H9 (cell line): ENCODE data around the gene SLC46A3. TPM values are rescaled to one million over a fixed set of nuclear protein-coding genes. Genes with fewer than 3 reads are reported as not detected.

Source experiments
- DNase-seq: peaks from one replicate; pipeline ENCODE4 v3.0.0-alpha.2; 2017
- H2AFZ ChIP-seq: one replicate; pipeline ENCODE4 v1.6.1; 2013; ENCODE audit warnings: mild to moderate bottlenecking, low read length, control low read depth, moderate library complexity
- H2AK5ac ChIP-seq: 2 replicates; pipeline ENCODE4 v1.6.1; 2013; ENCODE audit warnings: low read length, control low read depth, mixed read lengths; ENCODE audit not compliant: insufficient read length
- H2BK120ac ChIP-seq: one replicate; pipeline ENCODE4 v1.6.1; 2013; ENCODE audit warnings: low read depth, mild to moderate bottlenecking, low read length, control low read depth, inconsistent platforms; ENCODE audit not compliant: poor library complexity, severe bottlenecking
- H2BK12ac ChIP-seq: 2 replicates; pipeline ENCODE4 v1.6.1; 2013; ENCODE audit warnings: low read length, control low read depth, mixed read lengths, low read depth; ENCODE audit not compliant: insufficient read length
- H2BK15ac ChIP-seq: 2 replicates; pipeline ENCODE4 v1.6.1; 2013; ENCODE audit warnings: low read depth, low read length, control low read depth
- H2BK20ac ChIP-seq: one replicate; pipeline ENCODE4 v1.6.1; 2013; ENCODE audit warnings: low read depth, mild to moderate bottlenecking, low read length, control low read depth, inconsistent platforms; ENCODE audit not compliant: poor library complexity, severe bottlenecking
- H2BK5ac ChIP-seq: 2 replicates; pipeline ENCODE4 v1.6.1; 2013; ENCODE audit warnings: low read length, control low read depth, mixed read lengths; ENCODE audit not compliant: insufficient read length
- H3K14ac ChIP-seq: 2 replicates; pipeline ENCODE4 v1.6.1; 2013; ENCODE audit warnings: low read length, control low read depth; ENCODE audit not compliant: insufficient read depth
- H3K18ac ChIP-seq: 2 replicates; pipeline ENCODE4 v1.6.1; 2013; ENCODE audit warnings: low read depth, mild to moderate bottlenecking, mixed read lengths, low read length, control low read depth; ENCODE audit not compliant: insufficient read length
- H3K23ac ChIP-seq: 2 replicates; pipeline ENCODE4 v1.6.1; 2013; ENCODE audit warnings: low read length, control low read depth, mixed read lengths, low read depth; ENCODE audit not compliant: insufficient read length
- H3K23me2 ChIP-seq: 2 replicates; pipeline ENCODE4 v1.6.1; 2013; ENCODE audit warnings: low read depth, mild to moderate bottlenecking, mixed read lengths, low read length, control low read depth; ENCODE audit not compliant: insufficient read length, poor library complexity, severe bottlenecking
- H3K27ac ChIP-seq: 2 replicates; pipeline ENCODE4 v1.5.1; 2013; ENCODE audit warnings: low read length, control low read depth, mixed read lengths, low read depth; ENCODE audit not compliant: insufficient read length
- H3K27me3 ChIP-seq: 2 replicates; pipeline ENCODE4 v1.6.1; 2013; ENCODE audit warnings: low read length, control low read depth, inconsistent platforms; ENCODE audit not compliant: insufficient read depth
- H3K4ac ChIP-seq: 2 replicates; pipeline ENCODE4 v1.6.1; 2013; ENCODE audit warnings: low read depth, mild to moderate bottlenecking, control low read depth, inconsistent platforms, low read length, moderate library complexity
- H3K4me1 ChIP-seq: 2 replicates; pipeline ENCODE4 v1.6.1; 2013; ENCODE audit warnings: low read length, control low read depth, inconsistent platforms; ENCODE audit not compliant: insufficient read depth
- H3K4me2 ChIP-seq: 2 replicates; pipeline ENCODE4 v1.6.1; 2013; ENCODE audit warnings: low read length, control low read depth, mixed read lengths; ENCODE audit not compliant: insufficient read length, insufficient read depth
- H3K56ac ChIP-seq: 2 replicates; pipeline ENCODE4 v1.6.1; 2013; ENCODE audit warnings: low read depth, mild to moderate bottlenecking, mixed read lengths, low read length, control low read depth; ENCODE audit not compliant: insufficient read length
- H3K79me1 ChIP-seq: 2 replicates; pipeline ENCODE4 v1.6.1; 2013; ENCODE audit warnings: low read depth, mild to moderate bottlenecking, moderate library complexity, low read length, control low read depth, inconsistent platforms; ENCODE audit not compliant: insufficient read depth, poor library complexity, severe bottlenecking
- H3K79me2 ChIP-seq: 2 replicates; pipeline ENCODE4 v1.6.1; 2013; ENCODE audit warnings: low read length, control low read depth, inconsistent platforms; ENCODE audit not compliant: insufficient read depth
- H3K9ac ChIP-seq: 2 replicates; pipeline ENCODE4 v1.6.1; 2013; ENCODE audit warnings: low read length, control low read depth, mixed read lengths; ENCODE audit not compliant: insufficient read length; ENCODE audit errors: extremely low read depth
- H3K9me3 ChIP-seq: one replicate; pipeline ENCODE4 v1.6.1; 2013; ENCODE audit warnings: low read depth, low read length, inconsistent platforms; ENCODE audit not compliant: control insufficient read depth
- H3T11ph ChIP-seq: one replicate; pipeline ENCODE4 v1.6.1; 2013; ENCODE audit warnings: mild to moderate bottlenecking, low read length, control low read depth, inconsistent platforms
- H4K20me1 ChIP-seq: one replicate; pipeline ENCODE4 v1.6.1; 2013; ENCODE audit not compliant: control insufficient read depth, insufficient read length, insufficient read depth
- H4K5ac ChIP-seq: 2 replicates; pipeline ENCODE4 v1.6.1; 2013; ENCODE audit warnings: low read depth, mild to moderate bottlenecking, mixed read lengths, low read length, control low read depth; ENCODE audit not compliant: insufficient read length
- H4K8ac ChIP-seq: replicated peaks from 2 replicates; pipeline ENCODE4 v1.6.1; 2013; ENCODE audit warnings: low read length, control low read depth, mixed read lengths, low read depth; ENCODE audit not compliant: insufficient read length
- H4K91ac ChIP-seq: 2 replicates; pipeline ENCODE4 v1.6.1; 2013; ENCODE audit warnings: low read depth, mild to moderate bottlenecking, moderate library complexity, mixed read lengths, low read length, control low read depth; ENCODE audit not compliant: insufficient read length
- H3K27ac Mint-ChIP-seq, 3 experiments: 2 replicates in 2 of 3; 3 replicates in 1 of 3; pipeline ENCODE4 v1.8.0; 2020 to 2021; ENCODE audit warnings: mixed read lengths in 3 of 3, mild to moderate bottlenecking in 1 of 3, moderate library complexity in 1 of 3
- H3K27me3 Mint-ChIP-seq: 2 replicates; pipeline ENCODE4 v1.8.0; 2021; ENCODE audit warnings: low read depth, mild to moderate bottlenecking, moderate library complexity, mixed read lengths
- H3K36me3 Mint-ChIP-seq, 3 experiments: 2 replicates in 2 of 3; 3 replicates in 1 of 3; pipeline ENCODE4 v1.8.0; 2020 to 2021; ENCODE audit warnings: low read depth in 3 of 3, mixed read lengths in 3 of 3; ENCODE audit not compliant: insufficient read depth in 1 of 3
- H3K4me1 Mint-ChIP-seq, 2 experiments: 2 replicates each; pipeline ENCODE4 v1.8.0; 2020; ENCODE audit warnings: mixed read lengths in 2 of 2
- H3K4me3 Mint-ChIP-seq, 2 experiments: 2 replicates in 1 of 2; 3 replicates in 1 of 2; pipeline ENCODE4 v1.8.0; 2020 to 2021; ENCODE audit warnings: mild to moderate bottlenecking in 2 of 2, mixed read lengths in 2 of 2, moderate library complexity in 1 of 2
- H3K9me3 Mint-ChIP-seq, 2 experiments: 2 replicates in 1 of 2; 3 replicates in 1 of 2; pipeline ENCODE4 v1.8.0; 2020; ENCODE audit warnings: mild to moderate bottlenecking in 2 of 2, mixed read lengths in 2 of 2, moderate library complexity in 1 of 2
- WGBS: extraction: QIAGEN DNeasy Blood & Tissue Kit; methylation state at CpG from one replicate; pipeline ENCODE4 v1.1.7; 2013; ENCODE audit warnings: missing lambda C conversion rate, low lambda C conversion rate, mixed read lengths; ENCODE audit not compliant: insufficient read length; ENCODE audit errors: extremely low coverage; 5-methylcytosine and 5-hydroxymethylcytosine counted together
- total RNA-seq: library from RNA; stranded (reverse); gene quantifications from 2 replicates; pipeline ENCODE4 v1.2.1, GENCODE V29; 2021
- TF ChIP-seq, protein P1 (sequence below): fragments of 200-600 bp; sonication (generic); conservative IDR thresholded peaks from 3 replicates; pipeline ENCODE4 v1.8.0; 2021; ENCODE audit warnings: antibody characterized with exemption, mild to moderate bottlenecking

SLC46A3 gene
- total RNA-seq, 1 experiment from 2014 or later, result 0.26 TPM

DNA sequence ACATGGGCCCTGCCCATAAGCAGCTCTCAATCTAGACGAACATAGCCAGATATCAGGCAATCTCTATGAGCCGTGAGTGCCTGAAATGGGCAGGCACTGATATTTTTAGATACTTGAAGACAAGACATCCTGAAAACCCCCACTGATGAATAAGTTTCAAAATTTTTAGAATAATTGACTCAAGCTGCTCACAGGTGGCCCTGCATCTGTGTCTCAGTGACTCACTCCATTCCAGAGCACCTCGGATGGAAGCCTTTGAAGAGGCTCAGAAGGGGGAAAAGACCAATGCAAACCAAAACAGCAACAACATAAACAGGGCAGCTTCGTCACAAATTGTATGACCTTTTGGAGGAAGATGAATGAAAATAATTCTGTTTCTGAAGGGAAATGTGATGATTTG lies 42.8 kb upstream of the SLC46A3 start:
- no peak overlapping the region for H2BK15ac ChIP-seq
- H3K56ac ChIP-seq, result no peak overlapping the region
- no peak overlapping the region for H3T11ph ChIP-seq
- no CpG with 5 or more reads among the region's 4 CpGs for WGBS
- no peak overlapping the region for H3K27ac ChIP-seq
- H2BK20ac ChIP-seq, result no peak overlapping the region
- TF ChIP-seq, protein P1, sequence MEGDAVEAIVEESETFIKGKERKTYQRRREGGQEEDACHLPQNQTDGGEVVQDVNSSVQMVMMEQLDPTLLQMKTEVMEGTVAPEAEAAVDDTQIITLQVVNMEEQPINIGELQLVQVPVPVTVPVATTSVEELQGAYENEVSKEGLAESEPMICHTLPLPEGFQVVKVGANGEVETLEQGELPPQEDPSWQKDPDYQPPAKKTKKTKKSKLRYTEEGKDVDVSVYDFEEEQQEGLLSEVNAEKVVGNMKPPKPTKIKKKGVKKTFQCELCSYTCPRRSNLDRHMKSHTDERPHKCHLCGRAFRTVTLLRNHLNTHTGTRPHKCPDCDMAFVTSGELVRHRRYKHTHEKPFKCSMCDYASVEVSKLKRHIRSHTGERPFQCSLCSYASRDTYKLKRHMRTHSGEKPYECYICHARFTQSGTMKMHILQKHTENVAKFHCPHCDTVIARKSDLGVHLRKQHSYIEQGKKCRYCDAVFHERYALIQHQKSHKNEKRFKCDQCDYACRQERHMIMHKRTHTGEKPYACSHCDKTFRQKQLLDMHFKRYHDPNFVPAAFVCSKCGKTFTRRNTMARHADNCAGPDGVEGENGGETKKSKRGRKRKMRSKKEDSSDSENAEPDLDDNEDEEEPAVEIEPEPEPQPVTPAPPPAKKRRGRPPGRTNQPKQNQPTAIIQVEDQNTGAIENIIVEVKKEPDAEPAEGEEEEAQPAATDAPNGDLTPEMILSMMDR, result no peak
- no peak overlapping the region for H4K5ac ChIP-seq
- H3K18ac ChIP-seq, result no peak overlapping the region
- H3K27ac Mint-ChIP-seq, result no peak overlapping the region
- H2BK120ac ChIP-seq, result no peak overlapping the region
- H3K4me3 Mint-ChIP-seq, result no peak overlapping the region
- no peaks in the 10 kb centered on the region for H3K27me3 ChIP-seq
- H3K4me1 Mint-ChIP-seq, result no peaks in the 10 kb centered on the region
- DNase-seq, result no peak
- no peak overlapping the region for H2AFZ ChIP-seq
- no peak overlapping the region for H2AK5ac ChIP-seq
- no peak overlapping the region for H3K9ac ChIP-seq
- no peaks in the 10 kb centered on the region for H3K79me2 ChIP-seq
- H3K9me3 ChIP-seq, result no peaks in the 10 kb centered on the region
- H3K9me3 Mint-ChIP-seq, result peaks cover 24 to 28% of the 10 kb centered on the region in 2 experiments
- H3K4me2 ChIP-seq, result no peak overlapping the region
- H3K14ac ChIP-seq, result no peak overlapping the region
- H3K4me1 ChIP-seq, result no peaks in the 10 kb centered on the region
- no peak overlapping the region for H4K8ac ChIP-seq
- no peaks in the 10 kb centered on the region for H3K23me2 ChIP-seq
- H3K27me3 Mint-ChIP-seq, result no peaks in the 10 kb centered on the region
- peaks cover 7 to 20% (median 9%) of the 10 kb centered on the region in 3 experiments for H3K36me3 Mint-ChIP-seq
- H3K79me1 ChIP-seq, result no peaks in the 10 kb centered on the region
- no peak overlapping the region for H2BK5ac ChIP-seq
- no peak overlapping the region for H3K4ac ChIP-seq
- H3K23ac ChIP-seq, result no peak overlapping the region
- no peak overlapping the region for H2BK12ac ChIP-seq
- no peak overlapping the region for H4K91ac ChIP-seq
- H4K20me1 ChIP-seq, result no peaks in the 10 kb centered on the region
